Measurements from ENCODE around the gene AMOTL2. TPM values are rescaled to one million over a fixed set of nuclear protein-coding genes. Genes with fewer than 3 reads are reported as not detected.

AMOTL2 gene
- total RNA-seq, 1 donor from 2014 or later = not detected

- no peak for TF ChIP-seq CTCF (IDR thresholded peaks at IDR 0.05)
- POLR2A ChIA-PET = no interaction called here
- DNase-seq (no peak), ATAC-seq (ENCODE audit: low read depth) (no peak)
- CTCF ChIA-PET = no interaction called here
- Mint-ChIP-seq H3K36me3 (ENCODE audit: low read depth) (no peaks in the 10 kb centered on the region), H3K27me3 (peaks cover 27% of the 10 kb centered on the region), H3K9me3 (no peaks in the 10 kb centered on the region), H3K4me1 (no peaks in the 10 kb centered on the region), H3K4me3 (no peak overlapping the region), H3K27ac (no peak overlapping the region)
- intact Hi-C loops (cut with micrococcal nuclease) = no loop called here
Measured at GRCh38 chr3:134388292-134388691, 14.0 kb upstream of the AMOTL2 start.

GRCh38 chr3:134387293-134387692, 13.0 kb upstream of the AMOTL2 start:
- H3K27me3 Mint-ChIP-seq = peaks cover 30% of the 10 kb centered on the region
- ChIA-PET CTCF (no interaction called here), POLR2A (no interaction called here)
- H3K27ac Mint-ChIP-seq = no peak overlapping the region
- no peak for TF ChIP-seq CTCF (IDR thresholded peaks at IDR 0.05)
- DNase-seq (no peak), ATAC-seq (ENCODE audit: low read depth) (no peak)
- no peaks in the 10 kb centered on the region for H3K9me3 Mint-ChIP-seq
- H3K4me1 Mint-ChIP-seq = no peaks in the 10 kb centered on the region
- intact Hi-C loops (cut with micrococcal nuclease) = no loop called here
- H3K4me3 Mint-ChIP-seq = no peak overlapping the region
- no peaks in the 10 kb centered on the region for H3K36me3 Mint-ChIP-seq (ENCODE audit: low read depth)

- peaks cover 6% of the 10 kb centered on the region for H3K4me1 Mint-ChIP-seq
- H3K9me3 Mint-ChIP-seq = peaks cover 5% of the 10 kb centered on the region
- CTCF ChIA-PET = no interaction called here
- POLR2A ChIA-PET = no interaction called here
- H3K27me3 Mint-ChIP-seq = peaks cover 29% of the 10 kb centered on the region
- intact Hi-C loops (cut with micrococcal nuclease) = no loop called here
- no peak overlapping the region for H3K4me3 Mint-ChIP-seq
- no peak for ATAC-seq (ENCODE audit: low read depth)
- no peaks in the 10 kb centered on the region for H3K36me3 Mint-ChIP-seq (ENCODE audit: low read depth)
- H3K27ac Mint-ChIP-seq = no peak overlapping the region
- TF ChIP-seq CTCF (IDR thresholded peaks at IDR 0.05) = no peak
- no peak for DNase-seq
Measured at GRCh38 chr3:134384963-134385362, 10.7 kb upstream of the AMOTL2 start.

- Mint-ChIP-seq H3K27ac (no peak overlapping the region), H3K9me3 (peaks cover 7% of the 10 kb centered on the region), H3K36me3 (ENCODE audit: low read depth) (no peaks in the 10 kb centered on the region), H3K27me3 (peaks cover 24% of the 10 kb centered on the region), H3K4me1 (peaks cover 6% of the 10 kb centered on the region), H3K4me3 (no peak overlapping the region)
- TF ChIP-seq CTCF (IDR thresholded peaks at IDR 0.05) = no peak
- no peak for ATAC-seq (ENCODE audit: low read depth)
- intact Hi-C loops (cut with micrococcal nuclease) = no loop called here
- ChIA-PET POLR2A (no interaction called here), CTCF (no interaction called here)
- DNase-seq = no peak
Measured at GRCh38 chr3:134381831-134382442, 7.7 kb upstream of the AMOTL2 start.

GRCh38 chr3:134381076-134381475, 6.8 kb upstream of the AMOTL2 start:
- ATAC-seq (ENCODE audit: low read depth) = no peak
- Mint-ChIP-seq H3K36me3 (ENCODE audit: low read depth) (no peaks in the 10 kb centered on the region), H3K4me3 (no peak overlapping the region), H3K9me3 (peaks cover 7% of the 10 kb centered on the region), H3K27ac (no peak overlapping the region), H3K27me3 (peaks cover 30% of the 10 kb centered on the region), H3K4me1 (peaks cover 6% of the 10 kb centered on the region)
- DNase-seq = no peak
- CTCF ChIA-PET = no interaction called here
- no peak for TF ChIP-seq CTCF (IDR thresholded peaks at IDR 0.05)
- POLR2A ChIA-PET = no interaction called here
- intact Hi-C loops (cut with micrococcal nuclease) = no loop called here
